Stimulated activated CD4-positive, alpha-beta T cell treated with anti-CD3 and anti-CD28 coated beads, Interleukin-2, amount 100 ng/mL, for 48 hours (primary cell): ENCODE data around the gene ZNF236.
"Not testable (repeated sequence)": the region's sequence is repeated elsewhere in the genome, so short reads cannot be mapped to it uniquely, and the experiment has no call there.

Experiments used
- DNase-seq, 2 donors: peaks; one replicate each; pipeline ENCODE4 v3.0.0-alpha.2; 2020

Gene ZNF236

GRCh38 chr18:77012806-77013541 is 190.6 kb downstream of the ZNF236 start:
- DNase-seq = no peak

- no peak for DNase-seq
These were observed 191.6 kb downstream of the ZNF236 start for GRCh38 chr18:77013811-77014521.

- no peak for DNase-seq
These were observed 192.2 kb downstream of the ZNF236 start for GRCh38 chr18:77014538-77014937.

- no peak for DNase-seq
These were observed 192.8 kb downstream of the ZNF236 start for GRCh38 chr18:77015169-77015568.

- no peak for DNase-seq
These were observed 193.7 kb downstream of the ZNF236 start for GRCh38 chr18:77015771-77016710.

GRCh38 chr18:77016936-77017335 is 194.6 kb downstream of the ZNF236 start:
- no peak for DNase-seq

- no peak for DNase-seq
These were observed 195.0 kb downstream of the ZNF236 start for GRCh38 chr18:77017355-77017754.

- DNase-seq = not testable (repeated sequence)
These were observed 196.3 kb downstream of the ZNF236 start for GRCh38 chr18:77018650-77019049.

- DNase-seq = no peak
These were observed 197.3 kb downstream of the ZNF236 start for GRCh38 chr18:77019641-77020040.
